Posterior vena cava (tissue), 2 donors: ENCODE results near the gene STYXL1. TPM values are rescaled to one million over a fixed set of nuclear protein-coding genes. Genes with fewer than 3 reads are reported as not detected.

Source experiments
- DNase-seq: peaks from one replicate; pipeline ENCODE4 v3.0.0-alpha.2; 2020; ENCODE audit warnings: low spot score
- intact Hi-C, 2 donors: fragments of 100-400 bp; cut with DNase I; formaldehyde crosslinking; loops; one replicate each; pipeline versions ENCODE4 v1.14.1 to v1.14.2; 2022 to 2023
- total RNA-seq, 2 donors: library from RNA; stranded (reverse); fragmentation: NEBNext Ultra II Directional; extraction: Animal tissue kit (Norgen Biotek cat#: 25700); gene quantifications; one replicate each; pipeline ENCODE4 v1.2.1, GENCODE V29; 2021
- donor health status: DM: yes; HTN: yes; CAD: no.
- donor health status: DM: yes; HTN: yes; CAD: no.

The STYXL1 gene
- total RNA-seq, 2 donors from 2014 or later, result 4.8 to 22.6 TPM

DNA sequence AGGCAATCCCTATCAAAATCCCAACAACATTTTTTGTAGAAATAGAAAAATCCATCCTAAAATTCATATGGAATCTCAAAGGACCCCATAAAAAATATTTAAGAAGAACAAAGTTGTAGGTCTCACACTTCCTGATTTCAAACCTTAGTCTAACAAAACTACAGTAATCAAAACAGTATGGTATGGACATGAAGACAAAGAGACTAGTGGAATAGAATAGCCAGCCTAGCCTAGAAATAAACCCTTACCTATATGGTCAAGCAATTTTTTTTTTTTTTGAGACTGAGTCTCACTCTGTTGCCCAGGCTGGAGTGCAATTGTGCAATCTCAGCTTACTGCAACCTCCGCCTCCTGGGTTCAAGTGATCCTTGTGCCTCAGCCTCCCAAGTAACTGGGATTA is 49.8 kb downstream of the STYXL1 start:
- no peak for DNase-seq
- intact Hi-C loops, result no loop called here

DNA sequence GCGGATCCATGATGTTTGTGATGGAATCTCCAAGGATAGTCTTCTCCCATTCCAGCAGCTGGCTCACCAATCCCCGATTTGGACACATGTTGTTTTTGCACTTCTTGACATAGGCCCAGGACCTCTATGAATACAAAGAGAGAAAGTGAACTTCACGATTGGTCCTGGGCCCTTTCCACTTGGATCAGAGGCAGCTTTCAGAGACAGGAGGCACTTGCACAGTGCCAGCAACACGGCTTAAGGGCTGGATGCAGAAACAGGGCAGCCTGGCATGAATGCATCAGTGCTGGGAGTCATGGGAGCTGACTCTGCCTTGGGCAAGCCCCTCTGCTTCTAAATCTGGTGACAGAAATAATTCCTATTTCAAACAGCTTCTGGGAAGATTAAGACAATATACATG is 51.3 kb downstream of the STYXL1 start:
- intact Hi-C loops, result no loop called here
- DNase-seq, result no peak

DNA sequence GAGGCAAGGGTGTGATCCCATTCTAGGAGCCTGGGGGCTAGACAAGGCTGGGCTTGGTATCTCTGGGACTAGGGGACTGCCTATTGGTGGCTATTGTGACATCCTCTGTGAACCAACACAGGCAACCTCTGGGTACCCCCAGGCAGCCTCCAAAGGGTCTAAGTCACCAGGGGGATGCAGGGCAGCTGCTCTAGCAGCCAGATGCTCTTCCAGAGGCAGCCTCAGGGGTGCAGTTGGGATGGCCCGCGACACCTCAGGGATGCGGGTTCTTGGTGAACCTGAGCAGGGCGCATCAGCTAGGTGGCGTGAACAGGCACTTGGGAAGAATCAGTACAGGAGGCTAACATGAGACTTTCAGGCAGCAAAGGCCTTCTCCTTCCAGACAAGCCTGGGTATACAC is 51.8 kb downstream of the STYXL1 start:
- intact Hi-C loops, result no loop called here
- no peak for DNase-seq

DNA sequence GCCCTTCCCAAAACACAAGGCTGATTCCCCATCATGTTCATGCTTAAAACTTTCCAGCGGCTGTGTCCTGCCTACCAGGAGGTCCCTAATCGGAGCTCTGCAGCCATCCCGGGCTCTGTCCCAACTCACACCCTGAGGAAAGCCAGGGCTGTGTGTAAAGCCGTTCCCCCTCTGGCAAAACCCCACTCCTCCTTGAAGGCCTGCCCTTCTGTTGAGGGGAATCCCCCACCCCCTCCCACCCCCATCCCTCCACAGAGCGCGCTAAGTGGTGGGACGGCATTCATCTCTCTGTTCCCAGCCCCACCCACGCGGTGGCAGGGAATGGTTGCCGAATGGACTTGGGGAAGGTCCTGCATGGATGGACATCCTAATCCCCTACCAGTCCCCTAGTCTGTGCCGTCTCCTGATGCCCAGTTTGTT is 52.7 kb downstream of the STYXL1 start:
- intact Hi-C loops, result no loop called here
- DNase-seq, result no peak

DNA sequence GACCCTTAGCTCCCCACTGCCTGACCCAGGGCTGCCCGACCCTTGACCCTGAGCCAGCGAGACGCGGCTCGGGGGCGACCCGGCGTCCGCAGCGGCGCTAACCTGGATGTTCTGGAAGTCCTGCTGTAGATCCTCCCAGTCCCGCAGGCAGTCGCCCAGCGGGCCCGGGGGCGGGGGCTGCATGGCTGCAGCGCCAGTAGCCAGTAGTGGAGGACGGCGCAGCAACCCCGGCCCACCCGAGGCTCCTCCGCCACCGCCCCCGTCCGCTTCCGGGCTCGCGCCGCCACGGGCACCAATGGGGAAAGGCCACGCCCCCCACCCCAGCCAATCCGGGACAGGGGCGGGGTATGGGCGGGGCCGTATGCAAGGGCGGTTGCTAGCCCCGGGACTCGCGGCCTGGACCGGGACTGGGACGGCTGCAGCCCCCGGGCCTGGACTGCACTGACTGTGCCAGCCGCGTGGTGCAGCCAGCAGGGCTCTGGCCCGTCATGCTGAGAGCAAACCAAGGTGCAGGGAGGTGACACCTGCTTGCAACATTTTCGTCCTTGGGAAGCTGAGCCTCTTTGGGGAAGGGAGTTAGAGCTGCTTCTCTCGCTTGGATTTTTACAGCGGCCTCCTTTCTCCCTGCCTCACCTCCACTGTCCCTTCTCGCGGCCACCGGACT is 53.3 kb downstream of the STYXL1 start, which contains the start of gene TMEM120A:
Gene TMEM120A (minus strand): TSS at position 208 of the 664 bp plus-strand sequence. CDS start 25 bp downstream, at position 183.
- intact Hi-C loops, result no loop called here
- peak; percentile 99 for DNase-seq

DNA sequence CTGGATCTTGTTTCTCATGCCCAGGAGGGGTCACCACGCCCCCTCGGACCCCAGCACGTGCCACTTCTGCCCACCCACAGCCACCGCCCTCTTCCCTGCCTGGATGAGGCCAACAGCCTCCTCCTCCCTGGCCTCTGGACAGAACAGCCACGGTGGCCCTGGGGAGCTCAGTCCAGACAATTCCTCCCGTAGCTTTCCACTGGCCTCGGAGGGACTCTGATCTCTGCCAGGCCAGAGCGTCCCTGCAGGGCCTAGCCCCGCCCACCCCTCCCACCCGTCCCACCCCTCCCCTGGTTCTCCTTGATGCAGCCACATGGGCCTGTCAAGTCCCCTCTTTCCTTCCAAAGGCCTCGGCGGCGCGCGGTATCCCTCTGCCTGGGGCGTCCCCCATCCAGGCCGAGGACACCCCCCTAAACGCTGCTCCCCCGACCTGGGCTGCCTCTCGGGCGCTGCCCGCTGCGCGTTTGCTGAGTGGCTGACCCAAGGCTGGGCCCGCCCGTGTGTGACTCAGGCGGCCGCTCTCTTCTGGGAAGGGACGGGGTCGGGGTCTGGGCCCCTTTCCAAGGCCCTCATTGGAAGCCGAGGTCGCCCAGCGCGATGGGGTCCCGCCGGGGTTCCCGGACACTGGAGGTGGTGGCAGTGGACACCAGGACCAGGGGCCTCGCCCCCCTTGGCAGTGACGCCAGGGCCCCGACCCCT is 54.0 kb downstream of the STYXL1 start:
- intact Hi-C loops, result no loop called here
- peak; percentile 95 for DNase-seq

DNA sequence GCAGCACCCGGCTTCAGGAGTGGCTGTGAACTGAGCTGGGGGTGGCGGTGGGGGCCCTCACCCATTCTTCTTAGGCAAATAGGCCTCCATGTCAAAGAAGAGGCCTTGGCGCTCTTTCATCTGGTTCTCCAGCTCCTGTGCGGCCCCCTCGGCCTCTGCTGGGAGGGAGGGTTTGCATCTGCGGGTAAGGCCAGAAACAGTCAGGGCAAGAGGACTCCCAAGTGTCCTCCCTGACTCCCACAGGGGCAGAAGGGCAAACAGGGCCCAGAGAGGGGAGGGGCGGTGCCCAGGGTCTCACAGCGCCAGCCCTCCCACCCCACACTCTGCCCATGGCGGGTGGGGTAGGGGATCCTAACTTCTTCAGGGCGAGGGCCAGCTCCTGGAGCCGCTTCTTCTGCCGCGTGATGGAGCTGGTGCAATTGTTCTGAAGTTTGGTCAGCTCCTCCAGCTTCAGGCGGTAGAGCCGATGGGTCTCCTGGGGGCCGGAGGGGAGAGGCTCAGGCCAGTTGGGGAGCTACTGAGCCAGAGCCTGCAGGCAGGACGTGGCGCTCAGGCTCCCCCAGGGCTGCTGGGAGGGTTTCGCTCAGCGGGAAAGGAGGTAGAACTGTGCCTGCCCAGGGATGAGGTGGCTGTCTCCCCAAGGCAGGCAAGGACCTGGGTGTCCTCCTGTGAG is 55.6 kb downstream of the STYXL1 start:
- DNase-seq, result peak; percentile 84
- intact Hi-C loops, result no loop called here

DNA sequence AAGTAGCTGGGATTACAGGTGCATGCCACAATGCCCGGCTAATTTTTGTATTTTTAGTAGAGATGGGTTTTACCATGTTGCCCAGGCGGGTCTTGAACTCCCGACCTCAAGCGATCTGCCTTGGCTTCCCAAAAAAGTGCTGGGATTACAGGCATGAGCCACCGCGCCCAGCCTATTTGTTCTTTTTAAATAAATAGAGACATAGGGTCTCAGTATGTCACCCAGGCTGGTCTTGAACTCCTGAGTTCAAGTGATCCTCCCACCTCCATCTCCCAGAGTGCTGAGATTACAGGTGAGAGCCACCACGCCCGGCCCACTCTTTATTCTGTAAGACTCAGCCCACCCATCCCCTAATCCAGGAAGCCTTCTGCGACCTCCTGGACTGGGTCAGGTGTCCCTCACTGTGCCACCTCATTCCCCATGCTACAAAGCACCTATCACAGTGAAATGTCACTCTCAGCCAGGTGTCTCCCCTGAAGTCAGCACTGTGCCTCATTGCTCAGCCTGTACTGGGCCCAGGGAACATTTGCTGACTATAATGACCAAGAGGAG is 56.2 kb downstream of the STYXL1 start:
- DNase-seq, result no peak
- intact Hi-C loops, result no loop called here

DNA sequence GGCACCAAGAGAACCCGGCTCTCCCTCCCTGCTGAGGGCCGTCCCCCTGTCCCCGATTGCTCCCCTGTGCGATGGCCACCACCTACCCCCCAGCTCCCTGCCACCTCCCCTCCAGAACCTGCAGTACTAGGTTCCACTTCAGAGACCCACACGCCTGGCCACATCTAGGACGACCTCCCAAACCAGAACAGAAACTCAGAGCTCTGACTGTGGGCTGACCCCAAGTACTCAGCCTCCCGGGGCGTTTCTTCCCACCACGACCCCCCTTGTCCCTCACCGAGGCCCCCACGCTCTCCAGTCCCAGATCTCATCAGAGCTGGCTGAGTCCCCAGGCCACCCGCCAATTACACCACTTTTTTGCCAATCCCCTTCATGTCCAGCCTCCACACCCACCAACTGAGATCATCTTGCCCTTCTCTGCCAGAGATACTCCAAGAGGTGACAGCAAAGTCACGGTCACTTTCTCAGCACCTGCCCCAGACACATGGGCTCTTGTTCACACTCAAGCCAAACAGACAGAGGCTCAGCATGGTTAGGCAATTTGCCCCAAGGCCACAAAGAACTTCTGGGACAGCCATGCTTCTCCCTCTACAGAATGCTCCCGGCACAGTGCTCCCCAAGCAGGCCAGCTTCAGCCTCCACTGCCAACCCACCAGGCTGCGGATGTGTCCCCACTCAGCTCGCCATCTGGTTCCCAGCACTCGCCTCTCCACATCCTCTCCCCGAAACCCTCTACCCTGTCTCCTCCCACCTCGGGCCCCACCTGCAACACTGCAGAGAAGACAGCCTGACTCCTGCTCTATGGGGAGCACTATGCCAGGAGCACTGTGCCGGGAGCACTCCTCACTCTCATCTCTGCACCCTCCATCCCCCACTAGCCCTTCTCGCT is 58.1 kb downstream of the STYXL1 start:
- DNase-seq, result peak; percentile 87
- intact Hi-C loops, result no loop called here

DNA sequence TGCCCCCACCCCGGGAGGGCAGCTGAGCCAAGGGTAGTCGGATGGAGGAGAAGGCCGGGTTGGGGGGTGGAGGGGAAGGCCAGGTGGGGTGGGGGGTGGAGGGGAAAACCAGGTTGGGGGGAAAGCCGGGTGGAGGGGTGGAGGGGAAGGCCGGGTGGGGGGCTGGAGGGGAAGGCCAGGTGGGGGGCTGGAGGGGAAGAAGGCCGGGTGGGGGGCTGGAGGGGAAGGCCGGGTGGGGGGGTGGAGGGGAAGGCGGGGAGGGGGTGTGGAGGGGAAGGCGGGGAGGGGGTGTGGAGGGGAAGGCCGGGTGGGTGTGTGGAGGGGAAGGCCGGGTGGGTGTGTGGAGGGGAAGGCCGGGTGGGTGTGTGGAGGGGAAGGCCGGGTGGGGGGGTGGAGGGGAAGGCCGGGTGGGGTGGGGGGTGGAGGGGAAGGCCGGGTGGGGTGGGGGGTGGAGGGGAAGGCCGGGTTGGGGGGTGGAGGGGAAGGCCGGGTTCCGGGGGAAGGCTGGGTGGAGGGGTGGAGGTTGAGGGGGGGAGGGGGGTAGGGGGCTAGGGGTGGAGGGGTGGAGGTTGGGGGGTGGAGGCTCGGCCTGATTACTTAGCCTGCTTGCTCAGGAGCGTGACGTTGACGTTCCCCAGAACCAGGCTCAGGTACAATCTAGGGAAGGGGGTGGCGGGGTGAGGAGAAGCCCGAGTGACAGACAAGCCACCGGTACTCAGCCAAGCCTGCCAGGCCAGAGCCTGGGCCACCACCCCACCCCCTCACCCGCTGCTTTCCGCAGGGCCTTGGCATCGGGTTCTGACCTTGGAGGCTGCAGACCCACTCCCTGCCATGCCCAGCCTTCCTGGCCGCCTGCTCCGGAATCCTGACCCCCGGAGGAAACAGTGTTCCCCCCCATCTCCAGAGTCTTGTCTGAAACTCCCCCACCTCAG is 59.0 kb downstream of the STYXL1 start:
- intact Hi-C loops, result no loop called here
- DNase-seq, result no peak

DNA sequence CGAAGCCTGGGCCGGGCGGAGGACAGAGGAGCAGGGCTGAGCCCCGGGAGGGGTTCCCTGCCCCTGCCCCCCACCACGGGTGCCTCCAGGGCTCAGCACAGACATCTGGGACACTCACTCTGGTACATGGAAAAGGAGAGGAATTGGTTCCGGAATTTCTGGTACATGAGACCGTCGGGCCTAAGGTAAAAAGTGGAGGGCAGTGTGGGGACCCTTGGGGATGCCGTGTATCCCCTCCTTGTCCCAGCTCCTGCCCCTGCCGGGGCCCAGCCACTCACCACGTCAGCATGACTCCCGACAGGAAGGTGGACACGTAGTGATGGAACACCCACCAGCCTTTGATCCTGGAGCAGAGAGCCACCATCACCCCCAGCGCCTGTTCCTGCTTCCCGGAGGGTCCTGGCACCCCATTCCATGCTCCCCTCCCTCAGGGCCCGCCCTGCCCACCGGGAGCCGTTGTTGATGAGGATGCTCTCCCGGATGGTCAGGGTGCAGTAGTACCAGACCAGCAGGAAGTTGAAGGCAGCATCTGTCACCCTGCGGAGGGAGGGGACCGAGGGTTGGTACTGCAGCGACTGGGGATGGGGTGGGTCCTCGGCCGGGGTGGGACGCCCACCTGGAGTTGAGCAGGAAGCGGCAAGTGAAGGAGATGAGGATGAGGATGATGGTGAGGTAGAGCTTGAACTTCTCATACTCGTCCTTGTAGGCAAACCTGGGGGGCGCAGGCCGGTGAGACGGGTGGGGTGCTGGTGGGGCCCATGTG is 59.8 kb downstream of the STYXL1 start:
- no peak for DNase-seq
- intact Hi-C loops, result no loop called here

DNA sequence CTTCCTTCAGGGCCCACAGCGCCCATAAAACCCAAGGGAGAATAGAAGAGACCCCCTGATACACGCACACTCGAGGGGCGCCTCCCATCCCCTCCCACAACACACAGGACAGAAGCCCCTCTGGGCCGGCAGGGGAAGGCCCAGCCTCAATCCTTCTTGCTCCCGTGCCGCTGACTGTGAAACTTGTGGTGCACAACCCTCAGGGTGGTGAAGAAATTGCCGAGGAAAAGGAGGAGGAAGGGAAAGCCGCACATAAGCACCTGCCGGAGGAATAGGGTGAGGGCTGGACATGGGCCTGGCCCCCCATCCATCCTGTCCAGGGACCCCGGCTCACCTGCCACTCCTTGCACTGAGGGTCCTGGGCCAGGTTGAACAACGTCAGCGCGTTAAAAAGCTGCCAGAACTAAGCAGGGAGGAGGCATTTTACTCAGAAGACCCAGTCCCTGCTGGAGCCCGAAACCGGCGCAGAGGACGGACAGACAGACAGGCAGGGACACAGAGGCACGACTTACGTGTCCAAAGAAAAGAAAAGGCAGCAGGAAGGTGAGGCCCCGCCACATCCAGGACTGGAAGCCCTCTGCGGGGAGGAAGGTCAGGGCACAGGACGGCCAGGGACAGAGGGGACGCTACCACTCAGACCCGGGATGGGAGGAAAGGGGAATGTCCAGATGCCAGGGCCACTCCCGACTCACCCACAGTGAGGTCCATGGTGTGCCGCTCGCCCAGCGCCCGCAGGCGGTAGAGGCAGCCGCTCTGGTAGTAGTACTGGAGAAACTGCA is 60.6 kb downstream of the STYXL1 start:
- intact Hi-C loops, result no loop called here

DNA sequence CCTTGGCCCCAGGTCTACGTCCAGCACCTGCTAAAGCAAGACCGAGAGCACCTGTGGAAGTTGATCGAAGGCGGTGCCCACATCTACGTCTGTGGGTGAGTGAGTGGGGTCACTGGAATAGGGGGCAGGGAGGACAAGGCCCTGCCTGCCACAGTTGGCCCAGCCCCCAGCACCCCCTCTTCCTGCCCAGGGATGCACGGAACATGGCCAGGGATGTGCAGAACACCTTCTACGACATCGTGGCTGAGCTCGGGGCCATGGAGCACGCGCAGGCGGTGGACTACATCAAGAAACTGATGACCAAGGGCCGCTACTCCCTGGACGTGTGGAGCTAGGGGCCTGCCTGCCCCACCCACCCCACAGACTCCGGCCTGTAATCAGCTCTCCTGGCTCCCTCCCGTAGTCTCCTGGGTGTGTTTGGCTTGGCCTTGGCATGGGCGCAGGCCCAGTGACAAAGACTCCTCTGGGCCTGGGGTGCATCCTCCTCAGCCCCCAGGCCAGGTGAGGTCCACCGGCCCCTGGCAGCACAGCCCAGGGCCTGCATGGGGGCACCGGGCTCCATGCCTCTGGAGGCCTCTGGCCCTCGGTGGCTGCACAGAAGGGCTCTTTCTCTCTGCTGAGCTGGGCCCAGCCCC is 61.5 kb downstream of the STYXL1 start:
- peak; percentile 78 for DNase-seq
- intact Hi-C loops, result no loop called here

More for the DNA sequence above, 60.6 kb downstream of the STYXL1 start:
- no peak for DNase-seq

DNA sequence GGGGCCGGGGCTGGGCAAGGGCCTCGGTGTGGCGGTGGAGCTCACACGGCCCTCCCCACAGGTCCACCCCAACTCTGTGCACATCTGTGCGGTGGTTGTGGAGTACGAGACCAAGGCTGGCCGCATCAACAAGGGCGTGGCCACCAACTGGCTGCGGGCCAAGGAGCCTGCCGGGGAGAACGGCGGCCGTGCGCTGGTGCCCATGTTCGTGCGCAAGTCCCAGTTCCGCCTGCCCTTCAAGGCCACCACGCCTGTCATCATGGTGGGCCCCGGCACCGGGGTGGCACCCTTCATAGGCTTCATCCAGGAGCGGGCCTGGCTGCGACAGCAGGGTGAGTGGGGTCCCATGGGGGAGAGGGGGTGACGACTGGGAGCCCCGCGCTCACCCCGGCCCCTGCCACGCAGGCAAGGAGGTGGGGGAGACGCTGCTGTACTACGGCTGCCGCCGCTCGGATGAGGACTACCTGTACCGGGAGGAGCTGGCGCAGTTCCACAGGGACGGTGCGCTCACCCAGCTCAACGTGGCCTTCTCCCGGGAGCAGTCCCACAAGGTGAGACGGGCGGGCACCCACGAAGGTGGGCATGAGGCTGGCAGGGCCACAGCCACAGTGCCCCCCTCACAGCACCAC is 62.2 kb downstream of the STYXL1 start:
- peak; percentile 86 for DNase-seq
- intact Hi-C loops, result no loop called here

DNA sequence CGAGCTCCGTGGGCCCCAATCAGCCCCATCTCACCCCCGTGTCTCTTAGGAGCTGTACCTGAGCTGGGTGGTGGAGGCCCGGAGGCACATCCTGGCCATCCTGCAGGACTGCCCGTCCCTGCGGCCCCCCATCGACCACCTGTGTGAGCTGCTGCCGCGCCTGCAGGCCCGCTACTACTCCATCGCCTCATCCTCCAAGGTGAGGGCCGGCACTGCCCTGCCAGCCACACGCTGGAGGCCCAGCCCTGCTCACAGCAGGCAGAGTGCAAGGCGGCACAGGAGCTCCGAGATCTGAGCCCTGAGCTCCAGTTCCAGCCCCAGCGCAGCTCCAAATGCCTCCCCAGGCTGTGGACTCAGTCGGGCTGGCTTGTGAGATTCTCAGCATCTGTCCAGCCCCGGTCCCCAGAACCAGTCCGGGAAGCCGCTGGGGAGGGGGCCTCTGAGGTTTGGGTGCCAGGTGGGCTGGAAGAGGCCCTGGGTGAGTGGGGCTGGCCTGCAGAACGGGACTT is 62.7 kb downstream of the STYXL1 start:
- intact Hi-C loops, result no loop called here
- peak; percentile 79 for DNase-seq
